Psoas muscle (tissue), 8 donors: ENCODE results near the gene ARHGEF37. TPM values are rescaled to one million over a fixed set of nuclear protein-coding genes. Genes with fewer than 3 reads are reported as not detected.
A peak's percentile ranks its signal among the peaks of the same experiment; 100 is the strongest.

Source experiments
- ATAC-seq, 4 donors: fragments of 200-7000 bp; cut with Tn5 transposase; one replicate each; pipeline ENCODE4 v1.9.1; 2020; ENCODE audit warnings: moderate library complexity in 3 of 4, mild to moderate bottlenecking in 2 of 4
- DNase-seq, 2 donors: peaks; one replicate each; pipeline ENCODE4 v3.0.0-alpha.2; 2020
- H3K27ac ChIP-seq: fragments of 200-600 bp; one replicate; pipeline ENCODE4 v1.8.0; 2022
- H3K27me3 ChIP-seq, 3 donors: fragments of 200-600 bp in 1 of 3; one replicate each; pipeline versions ENCODE4 v1.6.1 to v1.8.0; 2013 to 2022; ENCODE audit warnings: low read length in 2 of 3, mild to moderate bottlenecking in 2 of 3, moderate library complexity in 1 of 3; ENCODE audit not compliant: insufficient read depth in 3 of 3
- H3K36me3 ChIP-seq, 2 donors: fragments of 200-600 bp in 1 of 2; one replicate each; pipeline versions ENCODE4 v1.6.1 to v1.8.0; 2013 to 2022; ENCODE audit warnings: low read depth in 1 of 2, mild to moderate bottlenecking in 1 of 2, moderate library complexity in 1 of 2; ENCODE audit not compliant: insufficient read depth in 1 of 2
- H3K4me1 ChIP-seq: fragments of 200-600 bp; one replicate; pipeline ENCODE4 v1.8.0; 2022
- H3K4me3 ChIP-seq: fragments of 200-600 bp; one replicate; pipeline ENCODE4 v1.8.0; 2022; ENCODE audit warnings: mild to moderate bottlenecking
- H3K9me3 ChIP-seq: fragments of 200-600 bp; one replicate; pipeline ENCODE4 v1.8.0; 2022
- CTCF ChIP-seq: fragments of 200-600 bp; IDR thresholded peaks from one replicate; pipeline ENCODE4 v1.8.0; 2022; ENCODE audit warnings: antibody characterized with exemption
- WGBS, 3 donors: extraction: QIAGEN DNeasy Blood & Tissue Kit; methylation state at CpG; one replicate each; pipeline versions ENCODE4 v1.1.6 to v1.1.7; 2013; 5-methylcytosine and 5-hydroxymethylcytosine counted together
- intact Hi-C, 2 donors: fragments of 100-400 bp; cut with DNase I; formaldehyde crosslinking; loops; one replicate each; pipeline versions ENCODE4 v1.11.0 to v1.14.2; 2022
- polyA plus RNA-seq, 3 donors: library from polyadenylated mRNA; stranded (reverse); fragments of 200-250 nt; gene quantifications; one replicate each; pipeline ENCODE4 v1.2.3, GENCODE V29; 2013
- total RNA-seq, 4 donors: library from RNA; stranded (reverse); fragmentation: NEBNext Ultra II Directional in 2 of 4; extraction: Animal tissue kit (Norgen Biotek cat#: 25700) in 2 of 4; gene quantifications; one replicate each; pipeline versions ENCODE4 v1.2.1 to v1.2.4, GENCODE V29; 2021 to 2023
- donor health status: healthy with polysubstance abuse.
- donor health status: DM: no; HTN: no; CAD: no; lungs with moderate emphysema.
- donor health status: Bipolar disorder and iron deficiency.
- donor health status: healthy.
- donor health status: DM: yes; HTN: yes; CAD: no.
- donor health status: DM: no; HTN: no; CAD: no.
- donor health status: DM: no; HTN: no; CAD: no.
- donor health status: DM: yes; HTN: yes; CAD: no.

Gene ARHGEF37
- total and polyA plus RNA-seq, 7 donors, result 2.3 to 29.3 (median 13.4) TPM

GRCh38 chr5:149581931-149582768 is 852 bp downstream of the ARHGEF37 start:
- WGBS, 3 donors, result 18 to 24% (median 21%) methylated on average over 9 of the region's 9 CpGs
- DNase-seq (no peak), ATAC-seq (peak in 3 of 4 donors; percentile 39 to 49 (median 42))
- Histone ChIP-seq H3K4me3 (peak overlapping the region; percentile 78), H3K27ac (peak overlapping the region; percentile 92), H3K27me3 (no peaks in the 10 kb centered on the region), H3K9me3 (no peaks in the 10 kb centered on the region), H3K4me1 (peaks cover 30% of the 10 kb centered on the region), H3K36me3 (no peaks in the 10 kb centered on the region)
- intact Hi-C loops, result no loop called here
- TF ChIP-seq CTCF, result no peak

DNA sequence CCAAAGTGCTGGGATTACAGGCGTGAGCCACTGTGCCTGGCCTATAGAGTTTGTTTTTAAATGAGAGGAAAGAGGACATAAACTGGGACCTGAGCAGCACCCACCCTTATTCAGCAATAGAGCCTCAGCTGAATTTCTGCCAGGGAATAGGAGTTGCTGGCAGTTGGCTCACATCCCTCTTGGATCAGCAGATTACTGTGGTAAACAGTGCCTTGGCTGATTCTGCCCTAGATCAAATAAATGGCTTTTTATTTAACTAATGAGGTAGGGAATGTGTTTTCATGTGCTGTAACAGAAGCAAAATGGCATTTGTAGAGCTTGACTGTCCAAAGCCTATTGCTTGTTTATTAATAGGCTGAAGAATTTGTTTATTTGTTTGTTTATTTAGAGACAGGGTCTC is 2.1 kb downstream of the ARHGEF37 start:
- no peaks in the 10 kb centered on the region for H3K36me3 ChIP-seq
- TF ChIP-seq CTCF, result no peak
- intact Hi-C loops, result no loop called here
- H3K27ac ChIP-seq, result peak overlapping the region; percentile 92
- no peaks in the 10 kb centered on the region for H3K9me3 ChIP-seq
- 30 to 61% (median 37%) methylated on average over 1 of the region's 1 CpG for WGBS, 3 donors
- no peak for DNase-seq
- H3K4me3 ChIP-seq, result peak overlapping the region; percentile 78
- no peaks in the 10 kb centered on the region for H3K27me3 ChIP-seq
- peaks cover 35% of the 10 kb centered on the region for H3K4me1 ChIP-seq
- peak in 3 of 4 donors; percentile 23 to 51 (median 41) for ATAC-seq

DNA sequence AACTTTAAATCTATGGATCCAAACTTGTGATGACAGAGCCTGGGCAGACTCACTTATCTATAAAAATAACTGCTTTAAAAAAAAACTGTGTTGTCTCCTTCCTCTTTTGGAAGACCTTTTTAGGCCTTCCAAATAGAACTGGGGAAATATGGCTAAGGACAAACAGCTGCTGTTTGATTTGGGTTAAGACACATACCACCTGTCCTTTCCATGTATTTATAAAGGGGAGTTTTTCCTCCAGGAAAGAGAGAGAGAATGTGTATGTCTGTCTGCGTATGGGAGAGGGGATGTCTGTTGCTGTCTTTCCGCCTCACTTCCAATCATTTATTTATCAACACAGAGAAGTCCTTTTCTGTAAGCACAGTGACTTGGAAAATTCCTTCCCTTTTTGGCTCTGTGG is 2.8 kb downstream of the ARHGEF37 start:
- no peak for TF ChIP-seq CTCF
- H3K9me3 ChIP-seq, result no peaks in the 10 kb centered on the region
- H3K4me1 ChIP-seq, result peaks cover 35% of the 10 kb centered on the region
- H3K4me3 ChIP-seq, result peak overlapping the region; percentile 78
- WGBS, 3 donors, result 32 to 72% (median 67%) methylated on average over 2 of the region's 2 CpGs
- ATAC-seq, result no peak
- H3K27me3 ChIP-seq, result no peaks in the 10 kb centered on the region
- no peak for DNase-seq
- H3K27ac ChIP-seq, result peak overlapping the region; percentile 92
- intact Hi-C loops, result no loop called here
- H3K36me3 ChIP-seq, result no peaks in the 10 kb centered on the region

GRCh38 chr5:149585910-149586309 is 4.6 kb downstream of the ARHGEF37 start:
- H3K4me3 ChIP-seq, result no peak overlapping the region
- DNase-seq (no peak), ATAC-seq (no peak)
- peaks cover 0 to 9% of the 10 kb centered on the region in 2 donors for H3K36me3 ChIP-seq
- intact Hi-C loops, result no loop called here
- H3K27ac ChIP-seq, result no peak overlapping the region
- peaks cover 35% of the 10 kb centered on the region for H3K4me1 ChIP-seq
- TF ChIP-seq CTCF, result no peak
- H3K9me3 ChIP-seq, result no peaks in the 10 kb centered on the region
- H3K27me3 ChIP-seq, result no peaks in the 10 kb centered on the region
